HG02759 (cell line): ENCODE data around the gene FGGY.
"Not testable (repeated sequence)": the region's sequence is repeated elsewhere in the genome, so short reads cannot be mapped to it uniquely, and the experiment has no call there.

Source experiments
- ATAC-seq: cut with Tn5 transposase; IDR thresholded peaks from one replicate; pipeline ENCODE4 v1.9.1; 2021; ENCODE audit warnings: mild to moderate bottlenecking, moderate library complexity; ENCODE audit not compliant: unreplicated experiment

FGGY gene

DNA sequence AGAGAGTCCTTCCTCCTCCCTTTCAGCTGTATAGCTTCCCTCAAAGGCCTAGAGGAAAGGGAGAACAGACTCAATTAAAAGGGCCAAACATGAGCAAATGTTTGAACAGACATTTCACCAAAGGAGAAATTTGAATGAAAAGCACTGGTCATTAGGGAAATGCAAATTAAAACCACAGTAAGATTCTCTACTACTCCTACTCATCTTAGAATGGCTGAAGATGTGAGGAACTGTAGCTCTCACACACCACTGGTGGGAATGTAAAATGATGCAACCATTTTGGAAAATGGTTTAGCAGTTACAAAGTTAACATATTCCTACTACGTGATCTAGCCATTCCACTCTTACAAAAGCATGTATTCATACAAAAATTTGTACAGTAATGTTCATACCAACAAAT, 264.9 kb downstream of the FGGY start:
- ATAC-seq = no peak

DNA sequence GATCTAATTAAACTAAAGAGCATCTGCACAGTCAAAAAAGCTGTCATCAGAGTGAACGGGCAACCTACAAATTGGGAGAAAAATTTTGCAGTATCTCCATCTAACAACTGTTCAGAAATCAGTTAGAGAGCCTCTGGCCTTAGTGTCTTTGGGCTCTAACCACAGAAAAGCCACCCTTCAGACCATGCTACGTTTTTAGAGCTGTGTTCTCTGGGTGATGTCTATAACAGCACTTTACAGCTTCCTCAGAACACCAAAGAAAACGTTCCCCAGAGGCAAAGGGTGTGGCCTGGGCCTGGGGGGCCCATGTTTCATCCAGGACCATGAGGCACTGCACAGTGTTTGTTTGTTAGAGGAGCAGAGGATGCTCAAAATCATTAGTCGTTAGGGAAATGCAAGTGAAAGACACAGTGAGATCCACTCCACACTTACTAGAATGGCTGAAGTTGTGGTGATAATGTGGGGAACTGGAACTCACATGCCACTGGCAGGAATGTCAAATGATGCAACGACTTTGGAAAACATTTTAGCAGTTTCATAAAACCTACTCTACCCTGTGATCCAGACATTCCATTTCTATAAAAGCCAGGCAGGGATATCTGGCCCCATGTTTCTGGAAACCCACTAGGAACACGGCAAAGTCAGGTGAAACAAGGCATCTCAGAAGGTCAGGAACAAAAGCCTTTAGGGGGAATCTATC, 267.4 kb downstream of the FGGY start:
- no peak for ATAC-seq

GRCh38 chr1:59565611-59566410, 268.9 kb downstream of the FGGY start:
- no peak for ATAC-seq

GRCh38 chr1:59568158-59568935, 271.5 kb downstream of the FGGY start:
- ATAC-seq = no peak

DNA sequence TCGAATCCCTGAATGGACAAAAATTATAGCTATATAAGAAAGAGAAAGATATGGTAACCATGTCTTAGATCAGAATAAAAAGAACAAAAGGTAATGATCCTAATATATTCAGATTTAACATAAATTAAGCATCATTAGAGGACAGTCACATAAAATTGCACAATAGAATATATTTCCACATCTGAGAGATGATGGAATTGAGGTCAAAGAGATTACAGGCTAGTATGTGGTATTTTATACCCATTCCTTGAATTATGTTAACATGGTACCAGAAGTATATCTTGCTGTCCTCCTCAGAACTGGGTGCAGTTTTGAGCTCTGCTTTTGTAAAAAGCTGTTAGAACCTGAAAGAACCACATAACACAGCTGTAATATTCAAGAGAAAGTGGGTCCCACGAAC, 272.3 kb downstream of the FGGY start:
- no peak for ATAC-seq

- peak; percentile 77 for ATAC-seq
Observed at GRCh38 chr1:59570524-59570923, 273.6 kb downstream of the FGGY start.

- ATAC-seq = no peak
Observed at GRCh38 chr1:59574085-59574484, 277.2 kb downstream of the FGGY start.

- ATAC-seq = no peak
Observed at GRCh38 chr1:59577774-59578173, 280.9 kb downstream of the FGGY start.

GRCh38 chr1:59579222-59579621, 282.3 kb downstream of the FGGY start:
- no peak for ATAC-seq

DNA sequence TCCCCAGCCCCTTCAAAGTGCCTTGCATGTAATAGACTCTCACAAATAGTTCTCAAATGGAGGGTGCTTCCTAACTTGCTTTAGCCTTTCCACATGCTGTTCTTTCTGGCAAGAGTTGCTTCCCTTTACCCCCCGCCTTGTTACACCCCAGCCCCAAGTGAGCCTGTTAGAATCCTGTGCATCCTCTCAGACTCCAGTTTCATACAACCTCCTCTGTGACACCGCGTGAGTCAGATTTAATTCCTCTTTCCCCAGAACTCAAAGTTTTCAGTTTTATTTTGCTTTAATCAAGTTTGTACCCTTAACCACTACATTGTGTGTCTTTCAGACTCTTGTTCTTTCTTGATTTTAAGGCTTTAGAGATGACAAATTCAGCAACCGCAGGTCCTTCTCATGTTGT, 283.4 kb downstream of the FGGY start:
- no peak for ATAC-seq

DNA sequence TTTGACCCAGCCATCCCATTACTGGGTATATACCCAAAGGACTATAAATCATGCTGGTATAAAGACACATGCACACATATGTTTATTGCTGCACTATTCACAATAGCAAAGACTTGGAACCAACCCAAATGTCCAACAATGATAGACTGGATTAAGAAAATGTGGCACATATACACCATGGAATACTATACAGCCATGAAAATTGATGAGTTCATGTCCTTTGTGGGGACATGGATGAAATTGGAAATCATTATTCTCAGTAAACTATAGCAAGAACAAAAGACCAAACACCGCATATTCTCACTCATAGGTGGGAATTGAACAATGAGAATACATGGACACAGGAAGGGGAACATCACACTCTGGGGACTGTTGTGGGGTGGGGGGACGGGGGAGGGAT, 295.5 kb downstream of the FGGY start:
- ATAC-seq = not testable (repeated sequence)

- no peak for ATAC-seq
Observed at GRCh38 chr1:59592924-59593323, 296.0 kb downstream of the FGGY start.

DNA sequence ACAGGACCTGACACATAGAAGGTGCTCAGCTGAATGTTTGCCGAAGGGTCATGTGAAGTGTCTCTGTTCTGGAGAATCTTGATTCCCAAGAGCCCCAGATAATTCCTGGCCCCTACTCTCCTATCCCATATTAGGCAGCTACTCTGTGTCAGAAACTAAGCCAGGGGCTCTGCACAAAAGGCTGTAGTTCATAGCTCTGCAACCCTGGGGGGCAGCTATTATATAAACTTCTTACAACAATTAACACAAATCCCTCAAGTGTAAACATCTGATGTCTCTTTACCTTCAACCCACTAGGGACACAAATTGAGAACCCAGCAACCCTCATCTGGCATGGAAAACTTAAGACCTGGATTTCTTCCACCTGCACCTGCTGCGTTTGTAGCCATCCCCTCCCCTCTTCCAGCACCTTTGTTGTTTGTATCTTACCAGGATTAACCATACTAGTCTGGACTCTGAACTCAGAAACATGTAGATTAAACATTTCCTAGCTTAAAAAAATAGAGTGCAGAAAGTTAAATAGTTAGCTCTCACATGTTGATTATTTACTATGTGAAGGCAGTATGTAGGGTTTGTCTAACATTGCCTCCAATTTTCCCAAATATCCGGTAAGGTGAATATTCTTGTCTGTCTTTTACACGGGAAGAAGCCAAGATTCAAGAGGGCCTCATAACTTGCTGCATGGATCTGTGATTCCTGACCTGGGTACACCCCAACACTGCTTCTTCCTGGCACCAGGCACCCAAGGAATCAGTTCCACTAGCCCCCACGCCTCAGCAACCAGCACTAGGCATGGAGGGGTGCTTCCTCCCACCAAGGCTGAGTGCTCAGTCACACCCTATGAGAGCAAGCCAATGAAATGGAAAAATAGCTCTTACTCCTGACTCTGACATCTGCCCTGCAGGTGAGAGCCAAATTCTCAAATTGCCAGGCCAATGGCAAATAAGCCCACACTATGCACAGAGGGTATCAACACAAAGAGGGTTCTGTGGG, 297.2 kb downstream of the FGGY start:
- ATAC-seq = no peak

DNA sequence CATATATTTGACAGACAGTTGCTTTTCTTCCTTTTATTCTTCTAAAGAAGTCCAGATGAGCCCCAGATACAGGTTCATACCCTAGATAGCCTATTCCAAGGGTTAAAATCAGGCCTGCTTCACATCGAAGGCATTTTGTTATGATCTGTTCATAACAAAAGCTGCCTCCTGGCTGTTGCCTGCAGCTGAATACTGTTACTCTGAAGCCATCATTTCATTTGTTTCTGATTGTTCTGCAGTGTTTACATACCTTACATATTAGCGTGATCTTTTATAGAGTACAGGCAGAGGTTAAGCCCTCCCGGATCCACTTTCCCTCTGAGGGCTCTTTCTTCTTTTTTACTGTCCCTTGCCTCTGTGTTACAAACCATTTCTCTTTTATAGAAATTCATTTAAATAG, 298.9 kb downstream of the FGGY start:
- ATAC-seq = no peak

DNA sequence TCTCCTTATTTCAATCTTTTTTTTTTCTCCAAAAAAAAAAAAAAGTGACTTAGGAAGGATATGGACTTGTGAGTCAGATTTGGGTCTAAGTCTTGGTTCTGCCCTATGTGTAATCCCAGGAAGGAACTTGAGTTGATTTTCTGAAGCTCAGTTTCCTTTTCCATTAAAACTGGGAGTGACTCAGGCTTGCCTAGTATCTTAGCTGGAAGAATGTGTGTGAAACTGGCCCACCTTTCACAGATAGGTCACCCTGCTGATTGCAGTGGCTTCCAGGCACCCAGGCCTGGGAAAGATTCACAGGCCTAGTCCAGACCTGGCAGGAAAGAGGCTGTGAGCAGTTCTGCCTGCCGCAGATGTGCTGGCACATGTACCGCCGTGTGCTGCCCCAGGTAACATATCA, 299.5 kb downstream of the FGGY start:
- ATAC-seq = no peak

- no peak for ATAC-seq
Observed at GRCh38 chr1:59596956-59597355, 300.1 kb downstream of the FGGY start.

DNA sequence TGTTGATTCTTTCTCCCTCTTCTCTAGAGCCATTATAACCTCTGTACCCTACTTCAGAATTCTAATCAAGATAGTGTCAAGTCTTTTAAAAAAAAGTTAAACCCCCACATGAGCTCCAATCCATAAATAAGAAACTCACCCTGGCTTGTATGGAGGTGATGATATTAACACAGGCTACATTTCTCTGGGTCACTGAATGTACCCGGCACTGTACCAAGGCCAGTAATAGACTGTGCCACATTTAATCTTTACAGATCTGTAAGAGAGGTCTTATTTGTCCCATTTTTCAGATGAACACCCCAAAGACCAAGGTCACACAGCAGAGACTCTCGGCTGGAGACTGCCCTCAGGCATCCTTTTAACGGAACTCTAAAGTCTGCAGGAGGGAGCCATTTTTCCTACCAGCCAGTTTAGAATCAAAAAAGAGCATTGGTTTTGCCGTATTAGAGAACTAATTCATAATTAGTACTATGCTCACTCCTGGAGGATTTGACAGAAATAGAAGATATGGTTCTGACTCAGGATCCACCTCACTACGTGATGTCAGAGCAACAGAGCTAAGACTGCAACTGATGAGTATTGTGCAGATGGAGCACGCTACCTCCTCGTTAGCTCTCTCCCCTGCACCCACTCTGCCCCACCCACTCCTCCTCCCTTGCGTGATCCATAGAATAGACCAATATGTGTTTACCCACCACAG, 300.7 kb downstream of the FGGY start:
- no peak for ATAC-seq

- no peak for ATAC-seq
Observed at GRCh38 chr1:59598120-59598440, 301.2 kb downstream of the FGGY start.

GRCh38 chr1:59601041-59601441, 304.1 kb downstream of the FGGY start:
- no peak for ATAC-seq

DNA sequence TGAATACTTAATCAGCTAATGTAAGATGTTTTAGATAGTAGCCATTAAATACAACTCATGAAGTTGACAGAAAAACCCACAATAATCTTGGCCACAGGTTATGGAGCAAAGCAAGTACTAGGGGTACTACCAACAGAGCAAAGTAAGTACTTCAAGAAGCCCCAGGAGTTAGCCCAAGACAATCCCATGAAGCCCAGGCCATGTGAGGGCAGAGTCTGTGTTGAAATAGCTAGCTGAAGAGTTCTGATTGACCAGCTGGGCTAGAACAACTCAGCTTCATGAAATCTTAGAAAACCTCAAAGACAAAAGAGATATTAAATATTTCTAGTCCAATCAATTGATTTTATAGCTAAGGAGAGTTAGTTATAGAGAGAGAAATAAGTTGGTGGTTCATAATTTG, 304.9 kb downstream of the FGGY start:
- ATAC-seq = no peak
